ENCODE data around the gene CRIP2.

GRCh38 chr14:105525861-105526775 is 51.5 kb downstream of the CRIP2 start, which contains the start of gene TMEM121:
- TF ChIP-seq POLR2A (IDR thresholded peaks at IDR 0.05) (no peak), CTCF (IDR thresholded peaks at IDR 0.05) (no peak)
